Memory B cell (primary cell): ENCODE data around the gene HRG.
"Not testable (repeated sequence)": the region's sequence is repeated elsewhere in the genome, so short reads cannot be mapped to it uniquely, and the experiment has no call there.

ENCODE experiments used
- ATAC-seq: fragments of 150-1000 bp; cut with Tn5 transposase; 2 replicates; pipeline ENCODE4 v1.10.0; 2021; ENCODE audit warnings: low read depth, mild to moderate bottlenecking, moderate library complexity
- DNase-seq, 2 donors: peaks; one replicate each; pipeline ENCODE4 v3.0.0; 2022; ENCODE audit warnings: low spot score in 2 of 2
- H3K27ac Mint-ChIP-seq: one replicate; pipeline ENCODE4 v1.8.0; 2022; ENCODE audit warnings: mild to moderate bottlenecking, moderate library complexity, mixed read lengths
- H3K27me3 Mint-ChIP-seq: one replicate; pipeline ENCODE4 v1.8.0; 2022; ENCODE audit warnings: mixed read lengths
- H3K36me3 Mint-ChIP-seq: one replicate; pipeline ENCODE4 v1.8.0; 2022; ENCODE audit warnings: mild to moderate bottlenecking, mixed read lengths
- H3K4me1 Mint-ChIP-seq: one replicate; pipeline ENCODE4 v1.8.0; 2022; ENCODE audit warnings: mixed read lengths
- H3K4me3 Mint-ChIP-seq: one replicate; pipeline ENCODE4 v1.8.0; 2022; ENCODE audit warnings: mild to moderate bottlenecking, moderate library complexity, mixed read lengths
- H3K9me3 Mint-ChIP-seq: one replicate; pipeline ENCODE4 v1.8.0; 2022; ENCODE audit warnings: mixed read lengths

The HRG gene

DNA sequence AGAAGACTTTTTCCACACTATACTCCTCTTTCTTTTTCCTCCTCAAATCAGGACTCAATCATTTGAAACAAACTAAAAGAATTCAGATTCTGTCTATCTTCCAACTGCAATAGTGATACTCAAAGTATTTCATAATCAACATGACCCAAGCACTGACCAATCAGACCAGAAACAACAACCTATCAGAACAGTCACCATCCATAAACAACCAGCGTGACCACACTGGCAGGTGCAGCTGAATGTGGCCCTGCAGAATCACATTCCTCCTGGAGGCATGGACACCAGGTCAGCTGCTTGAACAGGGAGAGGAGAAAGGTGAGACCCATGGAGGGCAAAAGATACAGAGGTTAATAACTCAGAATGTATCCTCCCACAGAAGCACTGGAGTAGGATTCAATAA lies 13.3 kb downstream of the HRG start:
- Mint-ChIP-seq H3K27ac (no peak overlapping the region), H3K4me3 (no peak overlapping the region), H3K27me3 (peaks cover 26% of the 10 kb centered on the region), H3K4me1 (peaks cover 2% of the 10 kb centered on the region), H3K9me3 (no peaks in the 10 kb centered on the region), H3K36me3 (no peaks in the 10 kb centered on the region)
- ATAC-seq, result no peak
- DNase-seq, result no peak

DNA sequence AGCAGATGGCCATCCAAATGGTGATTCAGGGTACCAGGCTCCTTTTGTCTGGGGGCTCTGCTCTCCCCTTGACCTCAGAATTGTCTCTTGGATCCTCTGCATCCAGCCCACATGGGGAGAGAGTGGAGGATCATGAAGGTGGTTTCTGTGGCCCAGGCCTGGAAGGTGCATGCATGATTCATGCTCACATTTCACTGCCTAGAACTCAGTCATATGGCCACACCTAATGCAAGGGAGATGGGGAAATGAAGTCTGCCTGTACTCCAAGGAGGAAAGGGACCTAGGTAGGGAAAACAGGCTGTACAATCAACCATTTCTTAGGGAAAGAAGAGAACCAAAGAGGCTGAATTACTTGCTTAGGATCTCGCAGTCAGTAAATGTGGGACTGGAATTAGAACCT lies 15.1 kb downstream of the HRG start:
- Mint-ChIP-seq H3K4me1 (no peaks in the 10 kb centered on the region), H3K4me3 (no peak overlapping the region), H3K27ac (no peak overlapping the region), H3K27me3 (peaks cover 30% of the 10 kb centered on the region), H3K36me3 (peaks cover 5% of the 10 kb centered on the region), H3K9me3 (peaks cover 7% of the 10 kb centered on the region)
- DNase-seq, result no peak
- no peak for ATAC-seq

DNA sequence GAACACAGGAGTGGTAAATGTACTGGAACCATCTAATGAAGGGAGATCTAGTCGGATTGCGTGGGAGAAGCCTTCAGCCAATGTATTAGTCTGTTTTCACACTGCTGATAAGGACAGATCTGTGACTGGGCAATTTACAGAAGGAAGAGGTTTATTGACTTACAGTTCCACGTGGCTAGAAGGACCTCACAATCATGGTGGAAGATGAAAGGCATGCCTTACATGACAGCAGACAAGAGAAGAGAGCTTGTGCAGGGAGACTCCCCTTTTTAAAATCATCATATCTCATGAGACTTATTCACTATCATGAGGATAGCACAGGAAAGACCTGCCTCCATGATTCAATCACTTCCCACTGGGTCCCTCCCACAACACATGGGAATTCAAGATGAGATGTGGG lies 17.0 kb downstream of the HRG start:
- H3K36me3 Mint-ChIP-seq, result peaks cover 5% of the 10 kb centered on the region
- peaks cover 7% of the 10 kb centered on the region for H3K9me3 Mint-ChIP-seq
- DNase-seq (no peak), ATAC-seq (no peak)
- H3K27ac Mint-ChIP-seq, result no peak overlapping the region
- no peak overlapping the region for H3K4me3 Mint-ChIP-seq
- H3K4me1 Mint-ChIP-seq, result no peaks in the 10 kb centered on the region
- peaks cover 27% of the 10 kb centered on the region for H3K27me3 Mint-ChIP-seq

DNA sequence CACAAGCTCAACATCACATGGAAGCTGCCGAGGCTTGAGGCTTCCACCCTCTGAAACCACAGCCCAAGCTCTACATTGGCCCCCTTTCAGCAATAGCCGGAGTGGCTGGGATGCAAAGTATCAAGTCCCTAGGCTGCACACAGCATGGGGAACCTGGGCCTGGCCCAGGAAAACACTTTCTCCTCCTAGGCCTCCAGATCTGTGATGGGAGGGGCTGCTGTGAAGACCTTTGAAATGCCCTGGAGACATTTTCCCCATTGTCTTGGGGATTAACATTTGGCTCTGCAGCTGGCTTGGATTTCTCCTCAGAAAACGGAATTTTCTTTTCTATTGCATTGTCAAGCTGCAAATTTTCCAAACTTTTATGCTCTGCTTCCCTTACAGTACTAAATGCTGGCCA lies 18.2 kb downstream of the HRG start:
- Mint-ChIP-seq H3K4me3 (no peak overlapping the region), H3K27ac (no peak overlapping the region), H3K27me3 (peaks cover 27% of the 10 kb centered on the region), H3K36me3 (peaks cover 5% of the 10 kb centered on the region), H3K9me3 (peaks cover 7% of the 10 kb centered on the region), H3K4me1 (no peaks in the 10 kb centered on the region)
- ATAC-seq (no peak), DNase-seq (no peak)

DNA sequence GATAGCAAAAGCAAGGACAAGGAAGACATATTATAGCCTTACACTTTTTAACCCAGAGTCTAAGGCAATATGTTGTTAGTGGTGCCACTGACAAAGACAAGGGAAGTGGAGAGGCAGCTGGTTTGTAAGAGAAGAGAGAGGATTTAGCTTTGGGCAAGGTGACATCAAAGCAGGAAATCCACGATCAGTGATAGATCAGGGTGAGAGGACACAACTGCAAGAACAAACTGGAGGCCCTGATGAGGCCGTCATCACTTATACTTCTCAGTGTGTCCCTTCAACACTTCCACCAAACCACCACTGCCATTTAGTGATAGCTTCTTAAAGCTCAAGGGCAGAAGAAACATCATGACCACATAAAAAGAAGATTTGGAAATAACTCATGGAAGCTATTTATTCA lies 20.7 kb downstream of the HRG start:
- peaks cover 22% of the 10 kb centered on the region for H3K27me3 Mint-ChIP-seq
- DNase-seq, H3K4me3 Mint-ChIP-seq, H3K36me3 Mint-ChIP-seq, H3K4me1 Mint-ChIP-seq, H3K9me3 Mint-ChIP-seq, H3K27ac Mint-ChIP-seq, ATAC-seq: not testable (repeated sequence)

DNA sequence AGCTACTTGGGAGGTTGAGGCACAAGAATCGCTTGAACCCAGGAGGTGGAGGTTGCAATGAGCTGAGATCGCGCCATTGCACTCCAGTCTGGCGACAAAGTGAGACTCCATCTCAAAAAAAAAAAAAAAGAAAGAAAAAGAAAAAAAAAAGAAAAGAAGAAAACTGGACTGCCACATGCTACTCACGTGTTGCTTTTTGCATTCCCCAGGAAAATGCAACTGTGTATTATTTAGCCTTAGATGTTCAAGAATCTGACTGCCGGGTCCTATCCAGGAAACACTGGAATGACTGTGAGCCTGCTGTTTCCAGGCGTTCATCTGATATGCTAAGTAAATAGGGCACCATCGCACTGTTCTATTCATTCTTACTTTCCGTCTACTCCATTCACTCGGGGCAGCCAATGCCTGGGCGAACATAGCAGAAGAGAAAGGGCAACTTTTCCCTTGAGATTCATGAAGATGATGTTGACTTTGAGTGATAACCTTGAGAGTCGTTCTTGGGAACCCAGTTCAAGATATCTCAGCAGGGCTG lies 21.4 kb downstream of the HRG start:
- Mint-ChIP-seq H3K27ac (no peak overlapping the region), H3K27me3 (peaks cover 29% of the 10 kb centered on the region), H3K9me3 (peaks cover 7% of the 10 kb centered on the region), H3K36me3 (peaks cover 5% of the 10 kb centered on the region), H3K4me3 (no peak overlapping the region), H3K4me1 (no peaks in the 10 kb centered on the region)
- ATAC-seq, result no peak
- DNase-seq, result no peak

DNA sequence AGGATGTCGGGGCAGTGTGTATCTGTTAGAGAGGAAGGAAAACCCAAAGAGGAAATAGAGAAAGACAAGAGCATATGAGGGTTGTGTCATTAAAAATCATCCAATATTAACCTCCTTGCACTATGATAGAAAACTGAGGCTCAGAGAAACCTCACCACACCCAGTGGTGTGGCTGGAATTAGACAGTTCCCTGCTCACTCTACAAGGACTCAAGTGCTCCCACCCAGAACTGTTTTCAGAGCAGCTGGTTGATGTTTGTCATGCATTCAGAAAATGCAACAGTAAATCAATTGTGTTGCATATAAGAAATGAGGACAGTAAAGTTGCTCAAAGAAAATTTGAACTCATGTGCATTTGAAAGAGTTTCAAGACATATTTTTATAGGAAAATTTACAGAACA lies 24.5 kb downstream of the HRG start:
- not testable (repeated sequence) for H3K27ac Mint-ChIP-seq, H3K4me1 Mint-ChIP-seq, ATAC-seq, H3K9me3 Mint-ChIP-seq, H3K4me3 Mint-ChIP-seq, H3K36me3 Mint-ChIP-seq, DNase-seq
- peaks cover 21% of the 10 kb centered on the region for H3K27me3 Mint-ChIP-seq

DNA sequence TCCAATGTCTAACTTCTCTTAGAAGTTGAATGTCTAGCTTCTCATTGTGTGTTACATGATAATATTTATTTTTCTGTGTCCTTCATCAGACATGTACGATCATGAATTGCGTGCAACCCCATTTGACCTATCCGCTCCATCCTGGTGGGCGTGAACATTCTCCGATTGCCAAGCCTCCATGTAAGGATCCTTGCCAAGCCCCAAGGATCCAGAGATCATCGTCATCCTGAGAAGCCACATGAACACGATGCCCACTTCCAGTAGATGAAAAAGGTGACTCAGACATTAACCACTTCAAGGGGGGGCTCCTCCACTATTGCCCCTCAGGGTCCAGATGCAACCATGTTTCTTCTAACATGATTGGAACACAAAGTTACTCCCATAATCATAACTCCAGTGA lies 25.9 kb downstream of the HRG start:
- H3K4me3 Mint-ChIP-seq, result no peak overlapping the region
- H3K36me3 Mint-ChIP-seq, result no peaks in the 10 kb centered on the region
- peaks cover 13% of the 10 kb centered on the region for H3K27me3 Mint-ChIP-seq
- DNase-seq (no peak), ATAC-seq (no peak)
- no peaks in the 10 kb centered on the region for H3K9me3 Mint-ChIP-seq
- no peaks in the 10 kb centered on the region for H3K4me1 Mint-ChIP-seq
- H3K27ac Mint-ChIP-seq, result no peak overlapping the region

DNA sequence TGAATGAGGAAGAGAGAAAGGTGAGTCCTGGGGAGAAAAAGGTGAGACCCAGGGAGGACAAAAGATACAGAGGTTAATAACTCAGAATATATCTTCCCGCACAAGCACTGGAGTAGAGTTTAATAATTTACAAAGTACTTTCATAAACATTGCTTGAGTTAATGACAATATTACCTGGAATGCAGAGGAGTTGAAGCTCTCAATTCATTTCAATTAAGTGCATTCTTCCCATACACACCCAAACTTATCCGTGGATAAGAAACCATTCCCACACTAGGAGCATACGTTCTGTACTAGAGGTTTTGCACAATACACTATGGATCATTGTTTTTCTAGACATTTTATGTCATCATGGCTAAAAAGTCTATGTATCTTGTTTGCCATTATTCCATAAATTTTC lies 28.0 kb downstream of the HRG start:
- Mint-ChIP-seq H3K27me3 (peaks cover 9% of the 10 kb centered on the region), H3K27ac (no peak overlapping the region), H3K4me3 (no peak overlapping the region), H3K9me3 (no peaks in the 10 kb centered on the region), H3K36me3 (no peaks in the 10 kb centered on the region), H3K4me1 (no peaks in the 10 kb centered on the region)
- ATAC-seq (no peak), DNase-seq (no peak)

DNA sequence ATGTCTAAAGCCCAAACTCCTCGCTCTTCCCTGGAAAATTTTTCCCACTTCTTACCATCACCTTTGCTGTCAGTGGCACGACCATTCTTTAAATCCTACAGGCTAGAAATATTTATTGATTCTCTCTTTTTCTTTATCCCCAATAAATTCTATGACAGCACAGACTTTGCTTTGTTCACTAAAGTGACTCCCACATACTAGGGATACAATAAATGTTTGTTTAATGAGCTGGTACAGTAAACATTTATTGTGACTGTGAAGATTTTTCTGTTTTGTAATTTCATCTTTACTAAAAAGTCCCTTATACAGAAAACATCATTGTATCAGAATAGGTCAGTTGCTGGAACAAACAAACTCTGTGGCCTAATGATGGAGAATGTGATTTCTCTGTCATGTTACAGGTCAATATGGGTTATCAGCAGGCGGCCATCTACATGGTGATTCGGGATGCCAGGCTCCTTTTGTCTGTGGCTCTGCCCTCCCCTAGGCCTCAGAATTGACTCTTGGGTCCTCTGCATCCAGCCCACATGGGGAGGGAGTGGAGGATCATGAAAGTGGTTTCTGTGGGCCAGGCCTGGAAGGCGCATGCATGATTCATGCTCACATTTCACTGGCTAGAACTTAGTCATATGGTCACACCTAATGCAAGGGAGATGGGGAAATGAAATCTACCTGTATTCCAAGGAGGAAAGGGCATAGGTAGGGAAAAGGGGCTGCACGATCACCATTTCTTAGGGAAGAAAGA lies 28.6 kb downstream of the HRG start:
- H3K4me1 Mint-ChIP-seq, result no peaks in the 10 kb centered on the region
- no peak overlapping the region for H3K4me3 Mint-ChIP-seq
- peaks cover 9% of the 10 kb centered on the region for H3K27me3 Mint-ChIP-seq
- ATAC-seq (no peak), DNase-seq (no peak)
- no peaks in the 10 kb centered on the region for H3K9me3 Mint-ChIP-seq
- no peak overlapping the region for H3K27ac Mint-ChIP-seq
- H3K36me3 Mint-ChIP-seq, result no peaks in the 10 kb centered on the region

DNA sequence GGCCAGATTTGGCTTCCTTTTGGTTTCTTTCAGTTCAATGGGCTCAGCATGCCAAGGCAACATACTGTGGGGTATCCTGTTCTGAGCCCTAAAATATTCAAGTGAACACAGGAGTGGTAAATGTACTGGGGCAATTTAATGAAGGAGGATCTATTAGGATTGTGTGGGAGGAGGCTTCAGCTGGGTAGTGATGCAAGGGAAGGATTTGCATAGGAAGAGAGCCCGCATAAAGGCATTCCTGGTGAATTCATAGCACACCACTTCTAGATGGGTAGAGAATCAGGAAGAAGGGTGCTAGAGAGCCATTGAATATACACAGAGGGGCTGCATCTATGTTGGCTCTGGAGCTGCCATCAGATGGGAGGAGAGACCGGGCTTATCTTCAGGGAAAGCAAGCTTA lies 30.7 kb downstream of the HRG start:
- no peaks in the 10 kb centered on the region for H3K9me3 Mint-ChIP-seq
- H3K4me1 Mint-ChIP-seq, result no peaks in the 10 kb centered on the region
- H3K27ac Mint-ChIP-seq, result no peak overlapping the region
- H3K36me3 Mint-ChIP-seq, result no peaks in the 10 kb centered on the region
- H3K4me3 Mint-ChIP-seq, result no peak overlapping the region
- ATAC-seq, result no peak
- no peak for DNase-seq
- H3K27me3 Mint-ChIP-seq, result peaks cover 7% of the 10 kb centered on the region

DNA sequence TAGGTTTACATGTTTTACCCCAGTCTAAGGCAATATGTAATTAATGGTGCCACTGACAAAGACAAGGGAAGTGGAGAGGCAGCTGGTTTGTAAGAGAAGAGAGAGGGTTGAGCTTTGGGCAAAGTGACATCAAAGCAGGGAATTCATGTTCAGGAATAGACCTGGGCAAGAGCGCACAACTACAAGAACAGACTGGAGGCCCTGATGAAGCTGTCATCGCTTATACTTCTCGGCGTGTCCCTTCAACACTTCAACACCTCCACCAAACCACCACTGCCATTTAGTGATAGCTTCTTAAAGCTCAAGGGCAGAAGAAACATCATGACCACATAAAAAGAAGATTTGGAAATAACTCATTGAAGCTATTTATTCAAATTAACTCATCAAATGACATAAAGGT lies 31.7 kb downstream of the HRG start:
- Mint-ChIP-seq H3K36me3 (no peaks in the 10 kb centered on the region), H3K4me1 (no peaks in the 10 kb centered on the region), H3K9me3 (no peaks in the 10 kb centered on the region), H3K4me3 (no peak overlapping the region), H3K27me3 (peaks cover 3% of the 10 kb centered on the region), H3K27ac (no peak overlapping the region)
- ATAC-seq (no peak), DNase-seq (no peak)

DNA sequence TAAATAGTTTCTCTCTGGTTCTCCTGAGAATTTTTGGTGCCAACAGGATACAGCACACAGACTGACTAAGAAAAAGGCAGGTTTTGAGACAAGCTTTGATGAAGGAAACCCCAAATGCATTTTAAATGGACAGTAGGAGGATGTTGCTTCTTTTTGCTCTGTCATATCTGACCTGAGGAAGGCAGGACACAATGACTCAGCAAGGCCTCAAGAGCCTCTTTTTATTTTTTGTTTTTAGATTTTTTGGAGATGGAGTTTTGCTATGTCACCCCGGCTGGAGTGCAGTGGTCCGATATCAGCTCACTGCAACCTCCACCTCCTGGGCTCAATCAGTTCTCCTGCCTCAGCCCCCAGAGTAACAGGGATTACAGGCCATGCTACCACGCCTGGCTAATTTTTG lies 34.5 kb downstream of the HRG start:
- H3K27me3 Mint-ChIP-seq, result peaks cover 5% of the 10 kb centered on the region
- H3K9me3 Mint-ChIP-seq, result no peaks in the 10 kb centered on the region
- no peak for DNase-seq
- no peaks in the 10 kb centered on the region for H3K4me1 Mint-ChIP-seq
- no peaks in the 10 kb centered on the region for H3K36me3 Mint-ChIP-seq
- ATAC-seq, result no peak
- no peak overlapping the region for H3K27ac Mint-ChIP-seq
- no peak overlapping the region for H3K4me3 Mint-ChIP-seq

DNA sequence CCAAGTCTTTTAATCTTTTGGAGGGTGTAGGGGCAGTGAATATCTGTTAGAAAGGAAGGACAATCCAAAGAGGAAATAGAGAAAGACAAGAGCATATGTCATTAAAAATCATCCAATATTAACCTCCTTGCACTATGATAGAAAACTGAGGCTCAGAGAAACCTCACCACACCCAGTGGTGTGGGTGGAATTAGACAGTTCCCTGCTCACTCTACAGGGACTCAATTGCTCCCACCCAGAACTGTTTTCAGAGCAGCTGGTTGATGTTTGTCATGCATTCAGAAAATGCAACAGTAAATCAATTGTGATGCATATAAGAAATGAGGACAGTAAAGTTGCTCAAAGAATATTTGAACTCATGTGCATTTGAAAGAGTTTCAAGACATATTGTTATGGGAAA lies 36.6 kb downstream of the HRG start:
- not testable (repeated sequence) for H3K27ac Mint-ChIP-seq, H3K36me3 Mint-ChIP-seq, DNase-seq, ATAC-seq, H3K4me3 Mint-ChIP-seq, H3K4me1 Mint-ChIP-seq, H3K27me3 Mint-ChIP-seq, H3K9me3 Mint-ChIP-seq
